ENCODE measurements around the gene ITGA3.
"Not testable (repeated sequence)": the region's sequence is repeated elsewhere in the genome, so short reads cannot be mapped to it uniquely, and the experiment has no call there.

DNA sequence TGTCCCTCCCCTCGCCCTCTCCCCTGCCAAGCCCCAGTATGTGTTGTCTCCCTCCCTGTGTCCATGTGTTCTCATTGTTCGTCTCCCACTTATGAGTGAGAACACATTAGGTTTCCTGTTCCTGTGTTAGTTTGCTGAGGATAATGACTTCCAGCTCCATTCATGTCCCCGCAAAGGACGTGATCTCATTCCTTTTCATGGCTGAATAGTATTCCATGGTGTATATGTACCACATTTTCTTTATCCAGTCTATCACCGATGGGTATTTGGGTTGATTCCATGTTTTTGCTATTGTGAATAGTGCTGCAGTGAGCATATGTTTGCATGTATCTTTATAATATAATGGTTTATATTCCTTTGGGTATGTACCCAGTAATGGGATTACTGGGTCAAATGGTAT is 15.4 kb upstream of the ITGA3 start:
- TF ChIP-seq ZNF101 (CRISPR knock-in tag; IDR thresholded peaks at IDR 0.05; ENCODE audit: borderline replicate concordance, low read depth); TCF12 (IDR thresholded peaks at IDR 0.05); TCF12 (CRISPR knock-in tag; IDR thresholded peaks at IDR 0.05); POLR2A (IDR thresholded peaks at IDR 0.05; ENCODE audit: insufficient read depth in 1 of 2, low read depth in 2 of 2, low read length in 2 of 2); NFYB (CRISPR knock-in tag; IDR thresholded peaks at IDR 0.05): not testable (repeated sequence)
- TF ChIP-seq, protein P1, sequence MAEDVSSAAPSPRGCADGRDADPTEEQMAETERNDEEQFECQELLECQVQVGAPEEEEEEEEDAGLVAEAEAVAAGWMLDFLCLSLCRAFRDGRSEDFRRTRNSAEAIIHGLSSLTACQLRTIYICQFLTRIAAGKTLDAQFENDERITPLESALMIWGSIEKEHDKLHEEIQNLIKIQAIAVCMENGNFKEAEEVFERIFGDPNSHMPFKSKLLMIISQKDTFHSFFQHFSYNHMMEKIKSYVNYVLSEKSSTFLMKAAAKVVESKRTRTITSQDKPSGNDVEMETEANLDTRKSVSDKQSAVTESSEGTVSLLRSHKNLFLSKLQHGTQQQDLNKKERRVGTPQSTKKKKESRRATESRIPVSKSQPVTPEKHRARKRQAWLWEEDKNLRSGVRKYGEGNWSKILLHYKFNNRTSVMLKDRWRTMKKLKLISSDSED (CRISPR knock-in tag; IDR thresholded peaks at IDR 0.05), result not testable (repeated sequence)
